ENCODE data around the gene HK2.
A peak's percentile ranks its signal among the peaks of the same experiment; 100 is the strongest.

HK2 gene

GRCh38 chr2:74845217-74845751 lies 11.4 kb downstream of the HK2 start:
- TF ChIP-seq CTCF (IDR thresholded peaks at IDR 0.05; ENCODE audit: insufficient read depth, low read depth, low read length, missing control alignments), result no peak
- no peak for DNase-seq (ENCODE audit: low read depth)
- H3K4me3 ChIP-seq (ENCODE audit: low read depth, low read length), result no peak overlapping the region

DNA sequence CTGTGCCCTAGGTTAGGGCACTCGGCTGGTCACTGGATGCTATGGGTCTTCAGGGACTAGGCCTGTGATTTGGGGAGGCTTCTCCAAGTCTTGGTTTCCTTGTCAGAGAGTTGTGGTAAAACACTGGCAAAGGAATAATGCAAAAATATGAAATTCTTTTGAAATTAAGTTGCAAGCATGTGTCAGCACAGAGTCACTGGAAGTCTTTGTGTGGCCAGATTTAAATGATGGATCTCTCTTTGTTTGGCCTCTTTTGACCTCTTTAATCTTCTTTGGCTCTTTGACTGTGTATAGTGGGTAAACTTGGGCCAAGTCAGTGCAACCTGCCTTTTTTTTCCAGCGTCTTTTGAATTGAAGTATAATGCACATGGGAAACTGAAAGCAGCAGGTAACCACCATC lies 12.1 kb downstream of the HK2 start:
- no peak for TF ChIP-seq CTCF (IDR thresholded peaks at IDR 0.05; ENCODE audit: insufficient read depth, low read depth, low read length, missing control alignments)
- no peak for DNase-seq (ENCODE audit: low read depth)
- H3K4me3 ChIP-seq (ENCODE audit: low read depth, low read length), result no peak overlapping the region

GRCh38 chr2:74846481-74846880 lies 12.6 kb downstream of the HK2 start:
- no peak for DNase-seq (ENCODE audit: low read depth)
- H3K4me3 ChIP-seq (ENCODE audit: low read depth, low read length), result no peak overlapping the region
- no peak for TF ChIP-seq CTCF (IDR thresholded peaks at IDR 0.05; ENCODE audit: insufficient read depth, low read depth, low read length, missing control alignments)

GRCh38 chr2:74847070-74847858 lies 13.3 kb downstream of the HK2 start:
- DNase-seq (ENCODE audit: low read depth), result no peak
- no peak overlapping the region for H3K4me3 ChIP-seq (ENCODE audit: low read depth, low read length)
- TF ChIP-seq CTCF (IDR thresholded peaks at IDR 0.05; ENCODE audit: insufficient read depth, low read depth, low read length, missing control alignments), result no peak

- DNase-seq (ENCODE audit: low read depth), result peak; percentile 83
- H3K4me3 ChIP-seq (ENCODE audit: low read depth, low read length), result peak overlapping the region; percentile 38
- TF ChIP-seq CTCF (IDR thresholded peaks at IDR 0.05; ENCODE audit: insufficient read depth, low read depth, low read length, missing control alignments), result no peak
These were observed 15.4 kb downstream of the HK2 start for GRCh38 chr2:74849228-74849892.

DNA sequence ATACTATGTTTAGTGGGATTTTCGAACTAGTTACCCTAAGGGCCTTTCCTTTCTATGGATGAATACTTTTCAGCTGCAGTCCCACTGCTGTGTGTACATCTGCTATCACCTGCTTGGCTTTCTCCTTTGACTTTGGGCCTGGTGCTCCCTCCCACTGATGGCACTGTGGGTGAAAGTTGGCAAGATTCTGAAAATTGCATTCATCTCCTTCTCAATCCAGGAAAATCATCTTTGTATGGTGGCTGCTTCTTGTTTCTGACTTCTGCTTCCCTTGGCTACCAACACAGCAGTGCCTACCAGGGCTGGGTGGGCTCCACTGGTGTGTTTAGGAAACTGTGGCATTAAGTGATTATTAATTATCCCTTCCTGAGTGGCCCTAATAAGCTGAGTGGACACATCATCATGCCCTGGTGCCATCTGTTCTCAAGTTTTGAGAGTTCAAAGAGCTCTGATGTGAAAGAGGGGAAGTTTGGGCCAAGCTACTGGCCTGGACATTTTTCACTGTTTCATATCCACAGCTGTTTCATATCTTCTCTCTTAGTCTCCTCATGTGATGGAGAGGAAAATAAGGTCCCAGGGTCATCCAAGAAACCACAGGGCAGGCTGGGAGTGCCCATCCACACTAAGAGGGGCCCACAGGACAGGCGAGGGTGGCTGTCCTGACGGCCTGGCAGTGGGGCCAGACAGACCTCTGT lies 16.7 kb downstream of the HK2 start:
- no peak overlapping the region for H3K4me3 ChIP-seq (ENCODE audit: low read depth, low read length)
- no peak for DNase-seq (ENCODE audit: low read depth)
- TF ChIP-seq CTCF (IDR thresholded peaks at IDR 0.05; ENCODE audit: insufficient read depth, low read depth, low read length, missing control alignments), result no peak
